ENCODE results near the gene UTY.
A peak's percentile ranks its signal among the peaks of the same experiment; 100 is the strongest.

Gene UTY

GRCh38 chrY:13479828-13480227, at the start of gene UTY:
TSS of gene UTY (minus strand) at chrY:13480033. CDS start at chrY:13479665, 368 bp downstream.
- DNase-seq (ENCODE audit: low read depth) = peak; percentile 25

DNA sequence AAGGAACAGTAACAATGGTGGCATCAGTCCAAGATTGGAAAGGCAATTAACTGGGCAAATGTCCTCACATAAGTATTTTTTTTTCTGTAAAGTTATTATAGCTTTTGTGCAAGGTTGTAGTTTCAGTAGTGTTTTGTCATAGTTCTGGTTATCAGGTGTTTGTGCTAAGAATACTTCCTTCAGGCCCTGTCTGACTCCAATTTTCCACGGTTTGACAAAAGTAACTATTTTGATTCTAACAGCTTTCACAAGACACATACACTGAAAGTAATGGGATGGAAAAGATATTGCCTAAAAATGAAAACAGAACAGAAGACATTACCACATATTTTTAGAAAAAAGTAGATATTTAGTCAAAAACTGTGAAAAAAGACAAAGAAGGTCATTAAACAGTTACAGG, 40.6 kb upstream of the UTY start:
- no peak for DNase-seq (ENCODE audit: low read depth)

DNA sequence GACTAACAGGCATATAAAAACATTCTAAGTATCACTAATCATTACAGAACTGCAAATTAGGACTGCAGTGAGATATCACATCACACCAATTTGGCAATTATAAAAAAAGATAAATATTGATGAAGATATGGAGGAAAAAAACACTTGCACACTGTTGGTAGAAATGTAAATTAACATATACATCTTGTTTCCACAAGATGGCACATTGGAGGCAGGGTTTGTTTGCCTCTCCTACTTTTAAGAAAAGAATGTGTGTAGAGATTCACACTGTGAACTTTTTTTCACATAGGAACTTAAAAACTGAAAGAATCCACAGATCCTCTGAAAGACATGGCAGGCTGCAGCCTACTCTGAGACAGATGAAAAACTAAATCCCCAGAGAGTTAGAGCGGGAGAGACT, 21.4 kb upstream of the UTY start:
- no peak for DNase-seq (ENCODE audit: low read depth)

GRCh38 chrY:13493737-13494136, 13.9 kb upstream of the UTY start:
- no peak for DNase-seq (ENCODE audit: low read depth)

GRCh38 chrY:13492408-13492807, 12.6 kb upstream of the UTY start:
- DNase-seq (ENCODE audit: low read depth) = no peak

DNA sequence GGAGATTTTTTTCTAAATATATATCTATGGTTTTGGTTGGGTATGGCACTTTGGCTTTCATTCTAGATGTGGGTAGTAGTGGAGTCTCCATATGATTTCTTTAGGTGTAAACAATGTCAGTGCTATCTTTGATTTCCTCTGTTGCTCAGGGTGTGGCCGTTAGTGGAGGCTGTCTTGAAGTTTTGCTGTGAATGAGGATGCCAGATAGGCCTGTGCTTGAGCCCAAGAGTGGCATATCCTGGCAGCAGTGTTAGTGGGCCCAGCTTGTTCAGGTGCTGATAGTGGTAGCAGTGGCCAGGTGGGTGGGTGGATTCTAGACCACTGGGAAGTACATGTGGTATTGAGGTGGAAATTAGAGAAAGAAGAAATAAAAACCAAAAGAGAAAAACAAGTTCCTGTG, 8.9 kb upstream of the UTY start:
- no peak for DNase-seq (ENCODE audit: low read depth)

- DNase-seq (ENCODE audit: low read depth) = peak; percentile 12
These were observed 617 bp downstream of the UTY start for GRCh38 chrY:13479121-13479711.

DNA sequence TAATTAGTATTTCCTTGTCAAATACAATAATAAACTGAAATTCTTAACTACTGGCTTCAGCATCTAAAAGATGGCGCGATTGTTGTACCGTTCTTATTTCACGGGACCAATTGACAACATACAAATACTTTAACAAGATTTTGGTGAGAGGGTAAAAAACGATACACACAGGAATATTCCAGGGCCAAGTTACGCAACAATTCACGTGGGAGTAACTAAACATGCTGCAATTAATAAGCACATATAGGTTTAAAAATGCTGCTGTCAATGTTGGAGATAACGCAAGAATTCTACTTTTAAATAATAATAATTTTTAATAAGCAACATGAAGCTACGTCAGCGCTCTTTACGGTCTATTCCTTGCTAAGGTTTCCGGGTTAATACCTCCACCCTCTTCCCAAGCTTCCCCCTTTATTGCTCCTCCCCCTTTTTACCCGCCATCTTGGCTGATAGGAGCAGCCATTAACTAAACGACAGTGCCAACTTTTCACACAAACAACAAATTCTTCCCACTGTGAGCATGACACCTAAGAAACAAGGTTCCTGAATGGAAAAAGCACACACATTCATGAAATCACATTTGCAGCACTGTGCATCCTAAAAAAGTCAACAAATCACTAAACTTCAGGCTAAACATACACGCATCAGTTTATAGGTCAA, 1.6 kb downstream of the UTY start:
- DNase-seq (ENCODE audit: low read depth) = no peak

- DNase-seq (ENCODE audit: low read depth) = no peak
These were observed 4.8 kb downstream of the UTY start for GRCh38 chrY:13474997-13475396.

- DNase-seq (ENCODE audit: low read depth) = no peak
These were observed 28.3 kb downstream of the UTY start for GRCh38 chrY:13451572-13451971.

- no peak for DNase-seq (ENCODE audit: low read depth)
These were observed 29.2 kb downstream of the UTY start for GRCh38 chrY:13450596-13451130.

DNA sequence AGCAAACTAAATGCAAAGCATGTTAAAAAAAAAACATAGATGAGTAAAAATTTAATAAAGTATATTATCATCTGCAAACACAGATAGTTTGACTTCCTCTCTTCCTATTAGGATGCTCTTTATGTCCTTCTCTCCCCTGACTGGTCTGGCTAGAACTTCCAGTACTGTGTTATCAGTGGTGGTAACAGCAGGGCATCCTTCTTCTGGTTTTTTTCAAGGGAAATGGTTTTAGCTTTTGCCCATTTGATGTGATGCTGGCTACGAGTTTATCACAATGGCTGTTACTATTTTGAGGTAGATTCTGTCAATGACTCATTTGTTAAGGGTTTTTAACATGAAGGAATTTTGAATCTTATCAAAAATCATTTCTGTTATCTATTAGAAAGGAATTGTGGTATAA, 34.3 kb downstream of the UTY start:
- DNase-seq (ENCODE audit: low read depth) = no peak

GRCh38 chrY:13443146-13443545, 36.7 kb downstream of the UTY start:
- no peak for DNase-seq (ENCODE audit: low read depth)

DNA sequence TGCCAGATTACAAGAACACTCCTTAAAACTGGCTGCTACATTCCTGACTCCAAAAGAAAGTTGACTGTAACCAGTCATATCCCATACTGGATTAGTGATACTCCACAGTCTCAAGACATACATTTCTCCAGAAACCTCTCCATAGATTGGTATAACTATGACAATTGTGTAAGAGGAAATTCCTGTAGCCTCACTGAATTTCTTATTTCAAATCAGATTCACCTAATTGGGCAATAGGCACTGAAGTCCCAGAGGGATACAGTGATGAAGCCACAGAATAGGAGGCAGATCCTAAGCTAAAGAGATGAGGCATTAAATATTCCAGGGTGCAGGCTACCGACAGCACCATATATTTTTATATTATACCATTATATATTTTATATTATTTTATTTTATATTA, 39.0 kb downstream of the UTY start:
- no peak for DNase-seq (ENCODE audit: low read depth)

DNA sequence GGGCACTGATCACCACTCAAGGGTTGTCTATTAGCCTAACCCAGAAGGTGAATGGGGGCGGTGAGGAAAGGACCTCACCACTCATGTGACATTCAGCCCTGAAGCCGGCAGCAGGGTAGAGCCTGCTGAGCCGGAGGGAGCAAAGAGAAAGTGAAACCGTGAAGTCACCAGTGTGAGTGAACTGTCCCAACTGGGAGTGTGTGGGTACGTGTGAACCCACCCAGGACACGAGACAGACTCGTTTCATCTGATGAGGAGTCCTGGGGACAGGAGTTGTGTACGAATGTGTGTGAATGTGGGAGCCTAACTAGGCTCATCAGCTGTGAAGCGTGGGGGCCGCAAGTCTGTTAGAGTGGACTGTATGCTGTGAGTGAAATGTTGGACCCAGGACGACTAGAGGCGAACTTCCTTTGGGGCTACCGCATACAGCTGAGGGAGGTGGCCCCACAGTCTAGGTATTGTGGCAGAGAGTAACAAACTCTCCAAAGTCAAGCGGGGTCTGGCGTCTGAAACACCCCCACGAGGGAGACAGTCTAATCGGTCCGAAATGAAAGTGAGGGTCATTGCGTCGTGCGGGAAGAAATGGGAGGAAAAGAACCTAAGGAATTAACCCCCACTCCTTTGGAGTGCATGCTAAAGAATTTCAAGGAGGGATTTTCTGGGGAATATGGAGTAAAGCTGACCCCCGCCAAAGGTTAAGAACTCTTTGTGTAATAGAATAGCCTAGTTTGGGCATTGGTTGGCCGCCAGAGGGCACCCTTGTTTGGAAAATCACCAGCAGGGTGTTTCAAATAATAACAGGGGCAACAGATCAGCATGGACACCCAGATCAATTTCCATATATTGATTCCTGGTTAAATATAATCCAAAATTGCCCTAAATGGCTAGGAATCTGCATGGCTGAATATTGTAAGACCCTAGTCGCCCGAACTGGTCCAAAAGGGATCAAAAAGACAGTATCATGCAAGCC, 43.6 kb downstream of the UTY start:
- DNase-seq (ENCODE audit: low read depth) = peak; percentile 36

- DNase-seq (ENCODE audit: low read depth) = no peak
These were observed 44.4 kb downstream of the UTY start for GRCh38 chrY:13435206-13435967.

GRCh38 chrY:13432293-13433025, 47.4 kb downstream of the UTY start:
- DNase-seq (ENCODE audit: low read depth) = no peak

GRCh38 chrY:13429551-13429950, 50.3 kb downstream of the UTY start:
- no peak for DNase-seq (ENCODE audit: low read depth)

- DNase-seq (ENCODE audit: low read depth) = no peak
These were observed 56.5 kb downstream of the UTY start for GRCh38 chrY:13423281-13423732.

GRCh38 chrY:13416869-13417661, 62.8 kb downstream of the UTY start:
- DNase-seq (ENCODE audit: low read depth) = no peak

Measured in stimulated activated CD8-positive, alpha-beta memory T cell treated with anti-CD3 and anti-CD28 coated beads, Interleukin-7, amount 100 ng/mL, for 24 hours (primary cell).